Naive thymus-derived CD4-positive, alpha-beta T cell (primary cell): ENCODE measurements around the gene DUSP28. TPM values are rescaled to one million over a fixed set of nuclear protein-coding genes. Genes with fewer than 3 reads are reported as not detected.

Experiments used
- polyA plus RNA-seq, 2 donors: library from polyadenylated mRNA; unstranded; fragments of 300-500 nt; fragmentation: Illumina TruSeq; gene quantifications; one replicate each; pipeline ENCODE4 v1.2.3, GENCODE V29; 2021
- total RNA-seq, 6 experiments: library from RNA in 5 of 6; stranded (reverse) in 5 of 6; gene quantifications; 1 replicate in 5 of 6; 2 replicates in 1 of 6; pipeline ENCODE4 v1.2.3 and lab custom pipeline; 2021 to 2026

Gene DUSP28
- total and polyA plus RNA-seq, 7 experiments from 2014 or later = 11.1 to 30.1 (median 17.8) TPM

Other genes with a start within 250 kb of the DUSP28 start
- 1 to 10 TPM in 2 of 5 experiments, under 1 TPM in 3; 0.35 to 4.5 (median 0.90) TPM for gene GPC1, start 124.7 kb upstream of the DUSP28 start, total RNA-seq
- under 1 TPM in 1 of 2 donors, not detected in 1; 0.08 TPM for gene GPC1, start 124.7 kb upstream of the DUSP28 start, polyA plus RNA-seq
- gene ANKMY1, start 2.4 kb upstream of the DUSP28 start, total RNA-seq = 10 to 100 TPM; 33.7 to 83.4 (median 49.2) TPM
- 10 to 100 TPM in 1 of 2 donors, 1 to 10 TPM in 1; 7.7 to 17.5 TPM for gene ANKMY1, start 2.4 kb upstream of the DUSP28 start, polyA plus RNA-seq
- 100 to 1,000 TPM in 4 of 5 experiments, 10 to 100 TPM in 1; 78.5 to 126 (median 112) TPM for gene RNPEPL1, start 8.1 kb downstream of the DUSP28 start, total RNA-seq
- 10 to 100 TPM; 23.0 to 51.2 TPM for gene RNPEPL1, start 8.1 kb downstream of the DUSP28 start, polyA plus RNA-seq
- 10 to 100 TPM; 54.1 to 74.8 (median 64.5) TPM for gene CAPN10, start 26.4 kb downstream of the DUSP28 start, total RNA-seq
- gene CAPN10, start 26.4 kb downstream of the DUSP28 start, polyA plus RNA-seq = 10 to 100 TPM in 1 of 2 donors, 1 to 10 TPM in 1; 8.4 to 14.1 TPM
- gene GPR35, start 65.1 kb downstream of the DUSP28 start, total RNA-seq = 10 to 100 TPM in 3 of 5 experiments, 1 to 10 TPM in 2; 7.1 to 19.0 (median 10.2) TPM
- gene GPR35, start 65.1 kb downstream of the DUSP28 start, polyA plus RNA-seq = 1 to 10 TPM in 1 of 2 donors, under 1 TPM in 1; 0.20 to 1.0 TPM
- gene AQP12B, start 122.5 kb downstream of the DUSP28 start, total RNA-seq = not detected
- not detected for gene AQP12B, start 122.5 kb downstream of the DUSP28 start, polyA plus RNA-seq
- gene AQP12A, start 131.5 kb downstream of the DUSP28 start, total RNA-seq = not detected
- gene AQP12A, start 131.5 kb downstream of the DUSP28 start, polyA plus RNA-seq = not detected